Activated CD8-positive, alpha-beta memory T cell treated with anti-CD3 and anti-CD28 coated beads, Interleukin-2, amount 50 U/mL, for 1 hour (primary cell): ENCODE data around the gene CEACAM8.
"Not testable (repeated sequence)": the region's sequence is repeated elsewhere in the genome, so short reads cannot be mapped to it uniquely, and the experiment has no call there.

Experiments used
- DNase-seq: peaks from one replicate; pipeline ENCODE4 v3.0.0-alpha.2; 2020; ENCODE audit errors: extremely low read depth

The CEACAM8 gene

DNA sequence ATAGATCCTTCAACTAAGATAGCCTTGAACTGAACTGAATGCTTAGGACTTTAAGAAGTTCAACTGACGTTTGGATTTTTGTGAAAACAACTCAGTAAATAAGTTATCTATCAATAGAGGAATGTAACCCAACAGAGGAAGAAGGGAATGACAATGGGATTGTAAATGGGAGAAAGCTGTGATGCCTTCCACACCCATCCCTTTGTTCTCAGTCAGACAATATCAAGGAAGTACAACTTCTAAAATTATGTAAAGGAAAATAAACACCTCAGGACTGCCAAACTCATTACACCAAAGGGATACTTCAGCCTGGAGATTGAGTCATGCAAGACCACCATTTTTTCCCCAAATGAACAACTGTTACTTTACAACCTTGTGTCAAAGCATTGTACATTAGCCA lies 21.1 kb downstream of the CEACAM8 start:
- no peak for DNase-seq

DNA sequence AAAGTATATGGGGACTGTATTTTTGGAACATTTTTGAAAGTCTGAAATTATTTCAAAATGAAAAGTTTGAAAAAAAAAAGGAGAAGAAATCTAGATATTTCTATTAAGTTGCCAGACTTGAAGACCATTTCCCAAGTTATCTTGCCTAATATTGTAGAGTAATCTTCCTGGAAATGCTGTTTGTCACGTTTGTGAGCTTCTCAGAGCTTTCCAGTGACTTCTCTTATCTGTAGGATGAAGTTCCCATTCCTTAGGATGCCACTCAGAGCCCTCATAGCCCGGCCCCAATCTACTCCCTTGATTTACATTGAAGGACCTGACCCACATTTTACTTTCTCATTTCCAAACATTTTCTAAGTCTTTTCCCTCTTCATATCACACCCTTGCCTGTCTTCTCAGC lies 23.6 kb downstream of the CEACAM8 start:
- DNase-seq, result no peak

DNA sequence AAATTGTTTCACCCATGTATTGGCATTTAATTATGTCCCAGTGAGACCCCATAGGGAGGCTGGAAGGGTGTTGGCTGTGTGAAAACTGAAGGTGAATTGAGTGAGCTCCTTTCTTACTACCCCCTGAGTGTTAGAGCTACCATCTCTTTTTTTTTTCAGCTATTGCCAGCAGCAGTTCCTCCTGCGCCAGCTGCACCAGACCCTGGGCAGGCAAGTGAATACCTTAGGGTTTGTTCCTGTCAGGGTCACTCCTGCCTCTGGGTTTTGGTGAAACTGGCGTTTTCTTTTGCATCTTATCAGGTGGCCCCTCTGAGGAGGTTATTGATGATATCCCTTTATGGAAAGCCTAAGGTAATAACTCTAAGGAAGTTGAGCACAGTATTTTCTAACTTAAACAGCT lies 25.5 kb downstream of the CEACAM8 start:
- DNase-seq, result no peak

DNA sequence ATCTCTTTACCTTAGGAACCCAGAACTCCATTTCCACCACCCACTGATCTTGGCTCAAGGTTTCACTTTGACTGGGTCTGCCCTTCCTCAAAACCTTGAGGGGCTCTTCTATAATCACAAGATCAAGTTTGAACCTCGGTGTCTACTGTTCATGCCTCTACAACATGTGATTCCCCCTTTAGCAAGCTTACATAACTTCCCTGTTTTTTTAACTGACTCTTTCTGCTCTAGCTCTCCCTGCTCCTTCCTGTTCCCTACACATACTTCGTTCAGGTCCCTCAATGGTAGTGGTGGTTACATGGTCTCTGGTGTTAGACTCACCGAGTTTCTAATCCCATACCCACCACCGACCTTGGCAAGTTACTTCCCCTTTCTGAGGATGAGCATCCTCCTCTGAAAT lies 26.7 kb downstream of the CEACAM8 start:
- DNase-seq, result no peak

DNA sequence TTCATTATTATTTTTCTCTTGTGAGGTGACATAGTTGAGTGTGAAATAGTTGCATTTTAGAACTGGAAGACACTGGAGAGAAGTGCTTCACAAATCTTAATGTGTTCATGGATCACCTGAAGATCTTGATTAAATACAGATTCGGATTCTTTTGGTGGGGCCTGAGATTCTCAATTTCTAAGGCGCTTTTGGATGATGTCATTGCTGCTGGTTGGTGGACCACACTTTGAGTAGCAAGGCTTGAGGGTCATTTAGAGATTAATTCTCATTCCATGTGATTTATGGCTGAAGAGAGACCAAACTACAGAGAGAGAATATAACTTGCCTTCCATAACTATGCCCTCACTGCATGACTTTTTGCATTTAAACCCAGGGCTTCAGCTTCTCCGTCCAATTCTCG lies 27.2 kb downstream of the CEACAM8 start:
- DNase-seq, result no peak

DNA sequence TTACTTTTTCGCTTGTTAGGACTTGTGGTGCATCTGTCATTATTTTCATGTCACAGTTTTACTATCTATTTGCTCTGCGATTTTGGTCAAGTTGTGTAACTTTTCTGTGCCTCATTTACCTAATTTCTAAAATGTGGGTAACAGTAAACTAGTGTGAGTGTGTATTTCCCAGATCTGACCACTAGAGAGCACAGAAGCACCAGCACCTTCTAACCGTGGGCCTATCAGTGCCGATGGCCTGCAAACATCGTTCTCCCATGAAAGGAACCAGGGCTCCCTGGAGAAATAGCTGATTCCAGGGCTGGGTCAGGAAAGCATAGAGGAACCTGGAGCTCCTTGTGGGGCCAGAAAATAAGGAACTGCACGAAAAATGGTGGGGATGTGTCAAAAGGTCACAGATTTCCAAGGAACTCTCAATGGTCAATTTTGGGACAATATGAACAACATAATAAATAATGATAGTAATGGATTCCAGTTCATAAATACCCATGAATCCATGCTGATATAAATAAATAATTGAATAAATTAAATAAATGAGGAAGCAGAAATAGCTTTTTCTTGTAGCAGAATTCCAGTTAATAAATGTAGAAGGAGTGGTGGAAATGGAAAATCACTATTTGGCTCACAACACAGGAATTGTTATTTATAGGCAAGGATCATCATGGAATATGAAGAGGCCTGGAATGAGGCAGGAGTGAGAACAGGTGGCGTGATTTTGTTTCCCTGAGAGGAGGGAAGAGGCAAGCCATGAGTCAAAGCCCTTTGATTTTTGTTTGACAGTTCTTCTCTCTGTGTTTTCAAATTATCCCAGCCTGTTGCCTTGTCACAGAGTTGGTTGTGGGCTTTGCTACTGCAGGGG lies 31.1 kb downstream of the CEACAM8 start:
- DNase-seq, result no peak

DNA sequence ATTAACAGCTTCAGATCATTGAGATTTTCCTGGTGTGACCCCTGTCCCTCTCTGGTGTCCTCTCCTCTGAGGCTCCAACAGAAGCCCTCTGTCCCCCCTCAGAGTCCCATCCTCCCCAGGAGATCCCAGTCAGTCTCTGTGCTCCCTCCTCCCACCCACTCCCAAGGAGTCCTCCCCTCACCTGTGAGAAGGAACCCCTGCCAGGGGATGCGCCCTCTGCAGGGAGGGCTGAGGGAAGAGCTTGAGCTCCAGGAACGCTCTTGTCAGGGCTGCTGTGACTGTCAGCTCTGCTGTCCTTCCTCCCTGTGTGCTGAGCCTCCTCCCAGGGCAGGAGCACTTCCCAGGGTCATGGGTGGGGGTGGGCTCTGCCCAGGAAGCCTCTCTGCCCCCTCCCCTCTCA lies 33.2 kb downstream of the CEACAM8 start:
- DNase-seq, result no peak

DNA sequence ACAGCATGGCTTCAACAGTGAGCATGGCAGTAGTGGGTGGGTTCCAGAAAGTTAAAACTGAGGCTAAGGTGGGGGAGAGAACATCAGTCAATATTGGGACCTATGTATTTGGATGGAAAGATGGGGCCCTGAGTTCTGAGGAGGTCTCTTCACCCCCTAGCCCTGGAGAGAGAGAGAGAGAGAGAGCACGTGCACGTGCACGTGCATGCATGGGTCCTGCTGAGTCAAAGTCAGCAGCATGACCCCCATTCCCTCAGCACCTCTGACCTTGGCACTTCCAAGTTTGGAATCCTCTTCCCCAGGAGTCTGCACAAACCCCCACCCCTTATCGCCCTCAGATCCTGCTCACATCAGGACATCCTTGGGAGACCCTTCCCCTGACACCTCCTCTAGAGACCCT lies 34.0 kb downstream of the CEACAM8 start:
- no peak for DNase-seq

DNA sequence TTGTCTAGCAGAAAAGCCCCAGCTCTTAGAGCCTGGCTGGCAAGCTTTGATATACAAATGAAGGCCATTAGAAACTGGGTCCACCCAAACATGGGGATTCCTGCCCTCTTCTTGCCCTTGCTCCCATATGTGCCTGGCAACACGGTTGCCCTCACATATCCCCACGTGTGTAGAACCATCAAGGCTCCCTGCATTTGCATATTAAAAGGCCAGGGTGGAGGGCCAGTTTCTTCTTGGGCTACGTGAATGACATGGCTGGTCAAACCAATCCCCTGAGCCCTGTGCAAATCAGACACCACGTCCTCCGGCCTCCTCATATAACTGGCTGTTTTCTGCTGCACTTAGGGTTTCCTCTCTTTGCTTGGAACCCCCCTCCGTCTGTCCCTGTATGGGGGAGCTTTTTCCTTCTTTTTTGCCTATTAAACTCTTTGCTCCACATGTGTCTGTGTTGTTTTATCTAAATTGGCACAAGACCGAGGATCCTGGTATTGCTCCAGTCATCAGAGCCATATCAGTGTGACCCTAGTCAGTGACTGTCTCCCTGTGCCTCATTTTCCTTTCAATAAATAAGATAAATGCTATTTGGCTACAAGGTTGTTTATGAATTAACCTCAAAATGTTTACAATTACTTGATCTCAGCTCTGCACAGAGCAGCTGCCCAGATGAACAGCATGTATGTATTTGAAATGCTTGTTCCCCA lies 36.1 kb downstream of the CEACAM8 start:
- DNase-seq, result no peak

DNA sequence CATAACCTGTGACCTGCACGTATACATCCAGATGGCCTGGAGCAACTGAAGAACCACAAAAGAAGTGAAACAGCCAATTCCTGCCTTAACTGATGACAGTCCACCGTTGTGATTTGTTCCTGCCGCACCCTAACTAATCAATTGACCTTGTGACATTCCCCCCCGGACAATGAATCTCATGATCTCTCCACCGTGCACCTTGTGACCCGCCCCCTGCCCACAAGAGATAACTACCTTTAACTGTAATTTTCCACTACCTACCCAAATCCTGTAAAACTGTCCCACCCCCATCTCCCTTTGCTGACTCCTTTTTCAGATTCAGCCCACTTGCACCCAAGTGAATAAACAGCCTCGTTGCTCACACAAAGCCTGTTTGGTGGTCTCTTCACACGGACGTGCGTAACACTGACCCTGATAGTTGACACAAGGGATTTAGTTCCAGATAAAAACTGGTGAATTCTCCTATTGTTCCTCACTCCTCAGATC lies 37.3 kb downstream of the CEACAM8 start:
- not testable (repeated sequence) for DNase-seq

DNA sequence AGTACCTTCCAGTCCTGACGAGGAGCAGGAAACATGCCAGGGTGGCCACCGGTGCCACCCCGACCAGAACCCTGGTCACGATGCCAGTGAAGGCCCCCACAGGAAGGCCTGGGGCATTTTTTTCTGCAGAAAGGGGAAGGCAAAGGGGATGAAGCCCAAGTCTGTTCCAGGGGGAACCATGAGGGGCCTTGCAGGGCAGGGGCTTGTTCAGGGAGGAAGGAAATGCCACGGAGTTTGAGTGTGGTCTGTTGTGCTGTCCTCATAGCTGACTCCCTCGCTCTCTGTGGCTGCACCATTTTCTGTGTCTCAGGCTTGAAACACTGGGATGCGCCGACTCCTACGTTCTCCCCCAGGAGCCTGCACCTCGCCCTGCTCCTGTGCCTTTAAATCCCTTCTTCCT lies 38.9 kb downstream of the CEACAM8 start:
- no peak for DNase-seq

DNA sequence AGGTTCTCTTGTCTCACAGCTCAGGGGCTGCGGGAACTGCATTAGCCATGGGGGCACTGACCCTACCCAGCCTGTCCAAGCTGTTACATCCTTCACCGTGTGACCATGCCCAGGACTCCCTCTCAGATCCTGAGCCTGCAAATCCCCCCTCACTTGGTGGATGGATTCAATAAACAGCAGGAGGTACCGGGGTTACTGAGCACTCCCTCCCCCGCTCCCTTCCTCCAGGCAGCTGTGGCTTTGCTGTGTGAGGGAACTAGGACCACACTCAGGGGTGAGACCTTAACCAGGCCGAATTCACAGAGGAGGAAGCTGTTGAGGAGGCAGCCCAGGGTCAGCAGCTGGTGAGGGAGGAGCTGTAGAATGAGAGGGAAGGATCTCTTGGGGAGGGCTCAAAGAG lies 39.4 kb downstream of the CEACAM8 start:
- no peak for DNase-seq

DNA sequence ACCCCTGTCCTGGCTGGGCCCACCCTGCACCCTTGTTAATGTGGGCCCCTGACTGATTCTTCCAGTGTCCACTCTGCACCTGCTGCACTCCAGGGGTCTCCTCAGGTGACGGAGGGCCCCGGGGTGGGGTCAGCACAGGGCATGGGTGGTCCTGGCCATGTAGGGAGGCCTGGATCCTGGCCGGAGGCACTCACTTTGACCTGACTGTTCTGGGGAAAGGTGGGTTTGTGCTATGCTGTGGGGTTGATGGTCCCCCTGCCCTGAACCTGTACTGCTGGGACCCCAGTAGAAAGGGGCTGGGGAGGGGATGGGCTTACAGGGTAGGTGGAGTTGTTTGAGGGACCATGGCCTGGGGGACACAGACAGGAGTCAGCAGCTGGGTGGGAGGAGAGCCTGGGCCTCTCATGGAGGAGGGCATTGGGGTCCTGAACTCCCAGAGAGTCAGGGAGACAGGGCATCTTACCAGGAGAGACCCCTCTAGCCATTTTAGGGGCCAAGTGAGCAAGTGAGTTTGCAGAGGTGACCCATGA lies 40.6 kb downstream of the CEACAM8 start:
- DNase-seq, result no peak

DNA sequence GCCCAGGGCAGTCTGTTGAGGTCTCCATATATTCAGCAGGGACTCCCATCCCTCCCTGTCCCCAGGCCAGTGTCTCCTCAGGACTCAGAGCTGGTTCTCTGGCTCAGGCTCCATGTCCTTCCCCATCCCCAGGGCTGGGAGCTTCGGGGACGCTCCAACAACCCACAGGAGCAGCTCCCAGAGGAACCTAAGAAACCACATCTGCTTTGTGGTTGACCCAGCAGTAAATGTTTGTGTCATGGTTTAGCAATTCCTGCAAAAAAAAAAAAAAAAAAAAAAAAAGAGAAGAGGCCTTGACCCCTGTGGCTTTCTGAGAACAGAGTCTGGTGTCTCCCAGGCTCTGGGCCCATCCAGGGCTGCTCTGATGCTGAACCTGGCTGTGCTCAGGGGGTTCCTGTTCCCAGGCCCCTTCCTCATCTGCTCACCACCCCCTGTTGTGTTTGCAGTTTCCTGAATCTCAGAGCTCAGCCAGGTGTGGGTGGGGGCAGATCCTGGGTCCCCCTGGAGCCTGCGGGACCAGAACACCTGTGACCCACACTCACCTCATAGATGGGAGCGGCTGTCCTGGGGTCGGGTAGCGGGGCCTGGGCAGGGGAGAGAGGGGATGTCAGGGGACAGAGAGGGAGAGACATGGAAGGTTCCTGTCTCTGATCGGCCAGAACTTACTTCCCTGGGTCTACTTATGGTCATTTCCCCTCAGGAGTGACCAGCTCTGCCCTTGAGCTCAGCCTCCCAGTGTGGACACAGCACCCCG lies 41.3 kb downstream of the CEACAM8 start:
- DNase-seq, result no peak

DNA sequence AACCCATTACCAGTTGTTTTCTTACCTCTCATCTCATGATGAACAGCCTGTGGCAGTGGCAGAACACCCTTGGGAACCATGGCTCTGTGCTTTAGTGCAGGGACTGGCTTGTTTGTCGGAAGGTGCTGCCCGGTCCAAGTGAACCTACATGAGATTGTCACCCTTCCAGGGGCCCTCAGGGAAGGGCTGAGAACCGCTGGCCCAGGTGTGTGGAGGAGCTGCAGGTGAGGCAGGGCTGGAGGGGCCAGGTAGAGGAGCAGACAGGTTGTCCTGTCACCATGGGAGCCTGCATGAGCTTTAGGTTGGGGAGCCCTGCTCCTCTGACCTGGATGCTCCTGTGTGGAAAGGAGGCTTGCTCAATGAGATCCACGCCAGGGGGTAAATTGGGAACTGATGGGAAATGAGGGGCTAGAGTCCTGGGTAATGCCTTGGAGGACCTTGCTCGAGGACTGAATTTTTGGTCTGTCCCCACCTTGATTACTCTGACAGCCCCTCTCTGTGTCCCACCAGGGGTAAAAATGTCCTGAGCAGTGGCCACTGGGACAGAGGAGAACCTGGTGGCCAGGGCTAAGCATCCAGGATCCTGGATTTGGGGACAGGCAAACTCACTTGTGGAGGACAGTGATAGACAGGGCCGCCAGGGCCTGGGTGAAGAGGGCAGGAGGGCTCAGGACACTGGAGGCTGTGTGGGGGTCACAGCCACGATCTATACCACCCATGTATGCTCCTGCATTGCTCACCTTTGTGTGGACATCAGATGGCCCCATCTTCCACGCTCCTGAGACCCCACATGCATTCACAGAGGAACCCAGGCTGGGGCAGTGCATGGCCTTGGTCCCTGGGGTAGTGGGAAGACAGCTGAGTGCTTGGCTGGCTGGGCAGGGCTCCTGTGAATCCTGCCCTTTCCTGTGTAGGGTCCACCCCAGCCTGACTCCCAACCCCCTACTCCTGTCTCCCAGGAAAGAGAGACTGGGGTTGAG lies 42.3 kb downstream of the CEACAM8 start:
- no peak for DNase-seq

DNA sequence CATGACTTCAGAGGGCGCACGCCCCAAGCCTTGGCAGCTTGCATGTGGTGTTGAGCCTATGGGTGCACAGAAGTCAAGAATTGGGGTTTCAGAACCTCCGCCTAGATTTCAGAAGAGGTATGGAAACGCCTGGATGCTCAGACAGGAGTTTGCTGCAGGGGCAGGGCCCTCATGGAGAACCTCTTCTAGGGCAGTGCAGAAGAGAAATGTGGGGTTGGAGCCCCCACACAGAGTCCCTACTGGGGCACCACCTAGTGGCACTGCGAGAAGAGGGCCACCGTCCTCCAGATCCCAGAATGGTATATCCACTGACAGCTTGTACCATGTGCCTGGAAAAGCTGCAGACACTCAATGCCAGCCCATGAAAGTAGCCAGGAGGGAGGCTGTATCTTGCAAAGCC lies 44.2 kb downstream of the CEACAM8 start:
- not testable (repeated sequence) for DNase-seq

DNA sequence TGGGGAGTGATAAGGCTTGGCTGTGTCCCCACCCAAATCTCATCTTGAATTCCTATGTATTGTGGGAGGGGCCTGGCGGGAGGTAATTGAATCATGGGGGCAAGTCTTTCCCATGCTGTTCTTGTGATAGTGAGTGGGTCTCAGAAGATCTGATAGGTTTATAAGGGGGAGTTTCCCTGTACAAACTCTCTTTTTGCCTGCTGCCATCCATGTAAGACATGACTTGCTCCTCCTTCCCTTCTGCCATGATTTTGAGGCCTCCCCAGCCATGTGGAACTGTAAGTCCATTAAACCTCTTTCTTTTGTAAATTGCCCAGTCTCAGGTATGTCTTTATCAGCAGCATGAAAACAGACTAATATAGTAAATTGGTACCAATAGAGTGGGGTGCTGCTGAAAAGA lies 45.7 kb downstream of the CEACAM8 start:
- DNase-seq, result not testable (repeated sequence)

DNA sequence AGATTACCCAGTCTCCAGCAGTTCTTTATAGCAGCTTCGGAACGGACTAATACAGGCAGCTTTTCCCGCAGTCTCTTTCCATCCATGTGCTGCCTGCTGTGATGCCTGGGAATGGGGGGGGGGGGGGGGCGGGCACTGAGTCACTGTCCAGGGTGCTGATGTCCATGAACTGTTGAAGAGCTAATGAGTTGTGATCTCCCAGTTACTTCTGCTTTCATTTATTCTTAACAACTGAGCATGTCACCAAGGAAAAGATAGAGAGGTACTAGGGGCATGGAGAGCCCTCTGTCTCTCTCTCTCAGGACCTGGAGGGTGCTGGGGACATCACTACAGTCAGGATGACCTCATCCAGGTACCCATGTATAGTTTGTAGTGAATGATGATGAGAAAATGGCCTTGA lies 46.2 kb downstream of the CEACAM8 start:
- DNase-seq, result no peak

DNA sequence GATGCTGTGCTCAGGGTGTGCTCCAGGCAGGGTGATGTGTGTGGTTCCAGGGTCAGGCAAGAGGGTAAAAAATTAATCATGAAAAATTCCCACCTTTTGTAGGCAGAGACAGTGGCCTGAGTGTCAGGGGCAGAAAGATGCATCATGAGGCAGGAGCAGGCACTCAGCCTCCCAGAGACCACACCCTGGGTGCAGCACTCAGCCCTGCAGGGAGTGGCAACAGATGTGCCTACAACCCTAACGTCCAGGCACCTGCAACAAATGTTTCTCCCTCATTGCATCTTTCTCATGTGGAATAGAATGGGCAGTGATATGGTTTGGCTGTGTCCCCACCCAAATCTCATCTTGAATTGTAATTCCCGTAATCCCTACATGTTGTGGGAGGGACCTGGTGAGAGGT lies 46.8 kb downstream of the CEACAM8 start:
- no peak for DNase-seq

DNA sequence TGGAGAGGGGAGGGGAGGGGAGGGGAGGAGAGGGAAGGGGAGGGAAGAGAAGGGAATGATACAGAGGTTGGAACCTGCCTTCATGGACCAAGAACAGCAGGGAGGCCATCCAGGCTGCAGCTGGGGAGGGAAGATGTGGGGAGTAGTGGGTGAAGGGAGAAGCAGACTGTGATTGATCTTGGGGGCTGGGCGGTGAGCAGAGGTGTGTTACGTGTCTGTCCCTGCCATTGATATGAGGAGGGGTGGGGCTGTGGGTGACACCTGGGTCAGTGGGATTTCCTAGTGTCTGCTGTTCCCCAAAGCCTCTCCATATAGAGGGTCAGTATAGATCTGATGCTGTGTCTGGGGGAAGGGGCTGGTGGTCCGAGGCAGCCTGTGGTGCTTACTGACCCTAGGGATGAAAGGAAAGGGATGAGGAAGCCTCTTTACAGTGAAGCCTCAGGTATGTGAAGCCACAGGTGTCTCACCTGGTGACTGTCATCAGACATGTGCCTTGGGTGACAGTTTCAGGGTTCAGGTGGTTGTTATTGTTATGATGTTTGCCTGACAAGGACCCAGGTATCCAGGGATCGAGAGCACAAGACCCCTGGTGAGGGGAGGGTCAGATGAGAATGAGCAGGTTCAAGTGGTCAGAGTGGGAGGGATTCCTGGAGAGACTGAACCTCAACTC lies 47.8 kb downstream of the CEACAM8 start:
- no peak for DNase-seq
